ENCODE results near the gene PAWR. TPM values are rescaled to one million over a fixed set of nuclear protein-coding genes. Genes with fewer than 3 reads are reported as not detected.

Gene PAWR
- total and polyA plus RNA-seq, 5 donors from 2014 or later = 0.20 to 5.8 (median 1.3) TPM

Other genes starting within 250 kb of the PAWR start
- 153 TPM for gene PPP1R12A, start 244.1 kb upstream of the PAWR start, total RNA-seq
- gene PPP1R12A, start 244.1 kb upstream of the PAWR start, polyA plus RNA-seq = 100 to 1,000 TPM in 3 of 4 donors, 10 to 100 TPM in 1; 91.8 to 138 (median 105) TPM